Mesenchymal stem cell (in vitro differentiated cells and primary cell): Measurements from ENCODE around the gene NRP2.

Experiments
- DNase-seq: peaks from one replicate; pipeline ENCODE4 v3.0.0-alpha.2; 2013
- H2AFZ ChIP-seq: one replicate; pipeline ENCODE4 v1.6.1; 2013; ENCODE audit warnings: low read depth, mild to moderate bottlenecking, control low read depth, inconsistent platforms, low read length, moderate library complexity
- H2AK5ac ChIP-seq: 2 replicates; pipeline ENCODE4 v1.6.1; 2013; ENCODE audit warnings: low read length, moderate library complexity, mild to moderate bottlenecking, inconsistent platforms; ENCODE audit not compliant: severe bottlenecking
- H2BK120ac ChIP-seq: one replicate; pipeline ENCODE4 v1.6.1; 2013; ENCODE audit warnings: low read depth, mild to moderate bottlenecking, inconsistent platforms, low read length, moderate library complexity
- H2BK12ac ChIP-seq, 2 experiments: one replicate each; pipeline ENCODE4 v1.6.1; 2013; ENCODE audit warnings: inconsistent platforms in 2 of 2, low read length in 2 of 2, mild to moderate bottlenecking in 2 of 2, moderate library complexity in 2 of 2, control low read depth in 1 of 2
- H2BK15ac ChIP-seq: one replicate; pipeline ENCODE4 v1.6.1; 2013; ENCODE audit warnings: mild to moderate bottlenecking, low read depth, inconsistent platforms; ENCODE audit not compliant: poor library complexity, severe bottlenecking
- H2BK5ac ChIP-seq: 2 replicates; pipeline ENCODE4 v1.6.1; 2013; ENCODE audit warnings: low read depth, mild to moderate bottlenecking, low read length, control low read depth, inconsistent platforms; ENCODE audit not compliant: poor library complexity, severe bottlenecking
- H3K14ac ChIP-seq, 2 experiments: one replicate each; pipeline ENCODE4 v1.6.1; 2013; ENCODE audit warnings: inconsistent platforms in 2 of 2, low read length in 2 of 2, control low read depth in 1 of 2, mild to moderate bottlenecking in 1 of 2, moderate library complexity in 1 of 2
- H3K18ac ChIP-seq, 2 experiments: one replicate each; pipeline ENCODE4 v1.6.1; 2013; ENCODE audit warnings: inconsistent platforms in 2 of 2, low read length in 2 of 2, control low read depth in 1 of 2, low read depth in 1 of 2, mild to moderate bottlenecking in 1 of 2
- H3K23ac ChIP-seq, 2 experiments: one replicate each; pipeline ENCODE4 v1.6.1; 2013; ENCODE audit warnings: inconsistent platforms in 2 of 2, low read length in 2 of 2, mild to moderate bottlenecking in 2 of 2, moderate library complexity in 2 of 2, control low read depth in 1 of 2
- H3K27ac ChIP-seq: 2 replicates; pipeline ENCODE4 v1.5.1; 2013; ENCODE audit warnings: mild to moderate bottlenecking, moderate library complexity, low read length, control low read depth, inconsistent platforms; ENCODE audit not compliant: poor library complexity, severe bottlenecking
- H3K27me3 ChIP-seq, 2 experiments: 2 replicates each; pipeline versions ENCODE4 v1.6.1 to v1.7.0; 2013; ENCODE audit warnings: low read length in 2 of 2, mild to moderate bottlenecking in 2 of 2, moderate library complexity in 2 of 2, control low read depth in 1 of 2, inconsistent platforms in 1 of 2; ENCODE audit not compliant: control insufficient read depth in 1 of 2, insufficient read depth in 1 of 2
- H3K36me3 ChIP-seq, 2 experiments: 2 replicates each; pipeline versions ENCODE4 v1.6.1 to v1.7.0; 2013; ENCODE audit warnings: low read length in 2 of 2, control low read depth in 1 of 2, inconsistent platforms in 1 of 2, low read depth in 1 of 2, mild to moderate bottlenecking in 1 of 2; ENCODE audit not compliant: insufficient read depth in 2 of 2, control insufficient read depth in 1 of 2
- H3K4ac ChIP-seq, 2 experiments: one replicate each; pipeline ENCODE4 v1.6.1; 2013; ENCODE audit warnings: inconsistent platforms in 2 of 2, low read length in 2 of 2, mild to moderate bottlenecking in 2 of 2, moderate library complexity in 2 of 2, control low read depth in 1 of 2, low read depth in 1 of 2
- H3K4me1 ChIP-seq: 2 replicates; pipeline ENCODE4 v1.6.1; 2013; ENCODE audit warnings: low read depth, low read length, control low read depth; ENCODE audit not compliant: control insufficient read depth, insufficient read depth
- H3K4me2 ChIP-seq: 2 replicates; pipeline ENCODE4 v1.6.1; 2013; ENCODE audit warnings: low read length, mild to moderate bottlenecking, inconsistent platforms; ENCODE audit not compliant: poor library complexity, severe bottlenecking
- H3K4me3 ChIP-seq, 2 experiments: 2 replicates each; pipeline versions ENCODE4 v1.5.1 to v1.7.0; 2013; ENCODE audit warnings: low read length in 2 of 2, mild to moderate bottlenecking in 2 of 2, control low read depth in 1 of 2, low read depth in 1 of 2; ENCODE audit not compliant: insufficient read depth in 1 of 2
- H3K79me1 ChIP-seq: replicated peaks from 2 replicates; pipeline ENCODE4 v1.6.1; 2013; ENCODE audit warnings: mild to moderate bottlenecking, control low read depth, low read length, inconsistent platforms; ENCODE audit not compliant: poor library complexity, severe bottlenecking
- H3K9ac ChIP-seq: 2 replicates; pipeline ENCODE4 v1.7.0; 2013; ENCODE audit warnings: mild to moderate bottlenecking, low read length, moderate library complexity
- H3K9me3 ChIP-seq: 2 replicates; pipeline ENCODE4 v1.7.0; 2013; ENCODE audit warnings: mild to moderate bottlenecking, low read length; ENCODE audit not compliant: control insufficient read depth
- H4K8ac ChIP-seq: one replicate; pipeline ENCODE4 v1.6.1; 2013; ENCODE audit warnings: inconsistent platforms, mild to moderate bottlenecking, low read length, moderate library complexity
- H4K91ac ChIP-seq: one replicate; pipeline ENCODE4 v1.6.1; 2013; ENCODE audit warnings: mild to moderate bottlenecking, low read length, inconsistent platforms
- whole genome bisulfite sequencing: methylation state at CpG from one replicate; pipeline ENCODE4 v1.1.7; 2013; ENCODE audit warnings: mixed read lengths; 5-methylcytosine and 5-hydroxymethylcytosine counted together

NRP2 gene

GRCh38 chr2:205721057-205721449 lies 38.8 kb downstream of the NRP2 start:
- H2BK15ac ChIP-seq = no peak overlapping the region
- no peak overlapping the region for H4K8ac ChIP-seq
- H3K4ac ChIP-seq = no peak overlapping the region
- H3K4me2 ChIP-seq = no peak overlapping the region
- no peak overlapping the region for H2AFZ ChIP-seq
- WGBS = 86% methylated on average over 8 of the region's 8 CpGs
- no peaks in the 10 kb centered on the region for H3K9me3 ChIP-seq
- peak overlapping the region; percentile 51 to 65 for H3K18ac ChIP-seq
- H3K4me1 ChIP-seq = peaks cover 6% of the 10 kb centered on the region
- H3K23ac ChIP-seq = no peak overlapping the region
- H3K27me3 ChIP-seq = no peaks in the 10 kb centered on the region
- H3K14ac ChIP-seq = no peak overlapping the region
- no peak overlapping the region for H2AK5ac ChIP-seq
- no peak overlapping the region for H3K9ac ChIP-seq
- H2BK5ac ChIP-seq = no peak overlapping the region
- H3K4me3 ChIP-seq = no peak overlapping the region
- H3K27ac ChIP-seq = no peak overlapping the region
- peaks cover 13% of the 10 kb centered on the region for H3K79me1 ChIP-seq
- DNase-seq = no peak
- H4K91ac ChIP-seq = no peak overlapping the region
- no peak overlapping the region for H2BK120ac ChIP-seq
- peak overlapping the region in 1 of 2 experiments; percentile 66 for H2BK12ac ChIP-seq
- peaks cover 8 to 31% of the 10 kb centered on the region in 2 experiments for H3K36me3 ChIP-seq

- Histone ChIP-seq H2AK5ac (no peak overlapping the region), H3K4me3 (no peak overlapping the region), H3K36me3 (peaks cover 22 to 31% of the 10 kb centered on the region in 2 experiments), H3K4ac (no peak overlapping the region), H3K4me1 (peaks cover 6% of the 10 kb centered on the region), H2BK120ac (no peak overlapping the region), H2BK5ac (no peak overlapping the region), H4K91ac (no peak overlapping the region), H3K27me3 (no peaks in the 10 kb centered on the region), H2BK15ac (no peak overlapping the region), H3K9me3 (no peaks in the 10 kb centered on the region), H4K8ac (no peak overlapping the region), H3K27ac (no peak overlapping the region), H2AFZ (no peak overlapping the region), H3K18ac (peak overlapping the region in 1 of 2 experiments; percentile 6), H3K79me1 (peaks cover 11% of the 10 kb centered on the region), H3K4me2 (no peak overlapping the region), H3K23ac (no peak overlapping the region), H2BK12ac (no peak overlapping the region), H3K9ac (no peak overlapping the region), H3K14ac (no peak overlapping the region)
- WGBS = 63% methylated on average over 4 of the region's 4 CpGs
- DNase-seq = no peak
Measured at GRCh38 chr2:205722283-205722918, 40.1 kb downstream of the NRP2 start.

GRCh38 chr2:205723179-205723578 lies 40.9 kb downstream of the NRP2 start:
- Histone ChIP-seq H3K79me1 (peaks cover 8% of the 10 kb centered on the region), H3K27ac (no peak overlapping the region), H3K4me3 (no peak overlapping the region), H2AFZ (no peak overlapping the region), H4K91ac (no peak overlapping the region), H3K36me3 (peaks cover 30 to 34% of the 10 kb centered on the region in 2 experiments), H3K27me3 (no peaks in the 10 kb centered on the region), H2BK12ac (no peak overlapping the region), H3K9me3 (no peaks in the 10 kb centered on the region), H3K18ac (no peak overlapping the region), H2BK120ac (no peak overlapping the region), H3K14ac (no peak overlapping the region), H2BK5ac (no peak overlapping the region), H2AK5ac (no peak overlapping the region), H4K8ac (no peak overlapping the region), H2BK15ac (no peak overlapping the region), H3K23ac (no peak overlapping the region), H3K9ac (no peak overlapping the region), H3K4me1 (peaks cover 6% of the 10 kb centered on the region), H3K4me2 (no peak overlapping the region), H3K4ac (no peak overlapping the region)
- no peak for DNase-seq
- 100% methylated on average over 2 of the region's 2 CpGs for WGBS

GRCh38 chr2:205725059-205725458 lies 42.8 kb downstream of the NRP2 start:
- Histone ChIP-seq H3K18ac (no peak overlapping the region), H3K23ac (no peak overlapping the region), H3K79me1 (peaks cover 8% of the 10 kb centered on the region), H2BK120ac (no peak overlapping the region), H3K36me3 (peaks cover 41 to 42% of the 10 kb centered on the region in 2 experiments), H2BK15ac (no peak overlapping the region), H3K27ac (no peak overlapping the region), H4K8ac (no peak overlapping the region), H3K4me1 (peaks cover 6% of the 10 kb centered on the region), H3K9ac (no peak overlapping the region), H2BK12ac (no peak overlapping the region), H2BK5ac (no peak overlapping the region), H4K91ac (no peak overlapping the region), H3K14ac (no peak overlapping the region), H3K4ac (no peak overlapping the region), H3K4me3 (no peak overlapping the region), H2AFZ (no peak overlapping the region), H3K9me3 (no peaks in the 10 kb centered on the region), H3K27me3 (no peaks in the 10 kb centered on the region), H3K4me2 (no peak overlapping the region), H2AK5ac (no peak overlapping the region)
- 98% methylated on average over 5 of the region's 5 CpGs for WGBS
- DNase-seq = no peak
